Ectodermal cell (in vitro differentiated cells): Measurements from ENCODE around the gene SCNM1.

Experiments
- H3K27ac ChIP-seq: 2 replicates; pipeline ENCODE4 v1.7.0; 2013; ENCODE audit warnings: mild to moderate bottlenecking, low read depth, low read length; ENCODE audit not compliant: insufficient read depth, poor library complexity, severe bottlenecking
- H3K27me3 ChIP-seq: 2 replicates; pipeline ENCODE4 v1.7.0; 2013; ENCODE audit warnings: mild to moderate bottlenecking, low read length; ENCODE audit not compliant: insufficient read depth, control insufficient read depth, poor library complexity, severe bottlenecking
- H3K36me3 ChIP-seq: one replicate; pipeline ENCODE4 v1.7.0; 2013; ENCODE audit warnings: low read length; ENCODE audit not compliant: control insufficient read depth, insufficient read depth
- H3K4me1 ChIP-seq: one replicate; pipeline ENCODE4 v1.7.0; 2013; ENCODE audit warnings: low read length; ENCODE audit not compliant: control insufficient read depth, insufficient read depth
- H3K4me3 ChIP-seq: 2 replicates; pipeline ENCODE4 v1.7.0; 2013; ENCODE audit warnings: low read depth, low read length, control low read depth; ENCODE audit not compliant: insufficient read depth
- H3K9me3 ChIP-seq: 2 replicates; pipeline ENCODE4 v1.7.0; 2013; ENCODE audit warnings: mild to moderate bottlenecking, low read length, moderate library complexity; ENCODE audit not compliant: control insufficient read depth
- WGBS, 2 experiments: methylation state at CpG; one replicate each; pipeline ENCODE4 v1.1.7; 2013; ENCODE audit warnings: missing lambda C conversion rate in 2 of 2; 5-methylcytosine and 5-hydroxymethylcytosine counted together

The SCNM1 gene

DNA sequence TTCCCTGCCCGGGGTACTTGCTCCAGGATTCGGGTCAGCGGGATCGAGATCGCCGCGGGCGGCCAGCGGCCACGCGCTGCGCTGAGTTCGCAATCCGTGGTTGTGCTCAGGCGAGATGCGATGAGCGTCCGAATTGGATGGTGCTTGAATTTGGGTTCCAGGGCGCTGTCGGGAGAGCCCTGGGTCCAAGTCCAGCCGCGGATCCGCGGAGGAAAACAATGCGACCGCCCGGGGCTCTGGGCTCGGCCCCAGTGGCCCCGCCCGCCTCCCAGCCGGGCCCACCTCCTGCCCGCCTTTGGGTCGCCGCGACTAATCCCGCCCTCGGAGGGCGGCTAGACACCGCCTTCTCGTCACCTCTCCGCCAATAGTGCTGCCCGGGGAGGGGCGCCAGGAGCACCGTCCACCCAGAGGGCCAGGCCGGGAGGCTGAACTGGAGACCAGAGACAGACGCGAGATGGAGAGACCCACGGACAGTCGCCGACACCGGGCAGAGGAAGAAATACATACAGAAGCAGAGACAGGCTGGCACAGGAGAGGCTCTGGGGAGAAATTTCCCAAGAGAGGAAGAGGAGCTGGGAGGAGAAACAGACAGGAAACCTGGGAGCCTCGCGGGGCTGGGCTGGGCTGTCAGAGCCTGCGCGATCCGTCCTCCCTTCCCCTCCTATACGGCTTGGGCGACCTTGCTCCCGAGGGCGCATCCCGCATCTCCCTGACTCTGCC, 19.4 kb upstream of the SCNM1 start, which contains the start of gene SEMA6C:
SEMA6C (minus strand) TSS at position 220 of the 720 bp plus-strand sequence. CDS start 4,010 bp downstream, outside the sequence.
- Histone ChIP-seq H3K4me1 (peaks cover 14% of the 10 kb centered on the region), H3K27ac (no peak within 1 kb of the TSS), H3K4me3 (peak within 1 kb of the TSS; percentile 88), H3K9me3 (no peaks in the 10 kb centered on the region), H3K27me3 (peaks cover 23% of the 10 kb centered on the region), H3K36me3 (no peaks in the 10 kb centered on the region)
- 0 to 1% methylated on average over 61 of the region's 61 CpGs for WGBS, 2 experiments

DNA sequence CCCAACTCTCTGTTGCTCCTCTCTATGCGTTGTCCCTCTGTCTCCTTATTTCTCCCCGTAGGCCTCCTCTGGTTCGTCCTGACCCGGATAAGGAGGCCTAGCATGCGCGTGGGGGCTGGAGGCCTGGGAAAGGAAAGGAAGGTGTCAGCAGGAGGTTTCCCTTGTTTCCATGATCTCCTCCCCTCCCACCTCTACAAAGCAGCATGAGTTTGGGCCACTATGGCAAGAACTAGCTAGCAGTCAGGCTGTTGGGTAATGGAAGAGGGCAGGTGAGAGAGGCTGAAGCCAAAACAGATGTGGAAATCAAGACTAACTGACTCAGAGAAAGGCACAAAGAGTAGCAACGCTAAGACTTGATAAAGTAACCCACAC, 18.8 kb upstream of the SCNM1 start:
- H3K27me3 ChIP-seq: peaks cover 23% of the 10 kb centered on the region
- H3K4me3 ChIP-seq: peak overlapping the region; percentile 88
- peaks cover 14% of the 10 kb centered on the region for H3K4me1 ChIP-seq
- WGBS, 2 experiments: 4 to 7% methylated on average over 6 to 7 of the region's 7 CpGs
- no peaks in the 10 kb centered on the region for H3K36me3 ChIP-seq
- H3K27ac ChIP-seq: no peak overlapping the region
- H3K9me3 ChIP-seq: no peaks in the 10 kb centered on the region

DNA sequence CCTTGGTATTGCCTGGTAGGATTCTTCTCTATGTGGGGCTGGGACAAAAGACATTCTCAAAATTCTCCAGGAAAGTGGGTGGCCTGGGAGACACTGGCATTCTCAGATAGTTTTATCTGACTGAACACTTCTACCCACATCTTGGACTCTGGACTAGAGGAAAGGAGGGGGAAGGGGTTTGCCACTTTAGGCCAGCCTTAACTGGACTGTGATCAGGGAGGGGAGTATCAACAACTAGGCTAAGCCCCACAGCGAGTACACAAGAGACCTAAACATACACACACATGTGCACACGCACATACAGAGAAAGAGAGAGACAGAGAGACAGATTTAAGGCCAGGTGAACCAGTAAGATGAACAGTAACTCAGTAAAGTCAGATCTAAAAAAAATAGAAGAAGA, 18.3 kb upstream of the SCNM1 start:
- WGBS, 2 experiments: 91% methylated on average over 1 of the region's 2 CpGs; no CpG with 5 or more reads in 1 of the 2 experiments
- H3K27me3 ChIP-seq: peaks cover 23% of the 10 kb centered on the region
- H3K9me3 ChIP-seq: no peaks in the 10 kb centered on the region
- H3K36me3 ChIP-seq: no peaks in the 10 kb centered on the region
- H3K4me3 ChIP-seq: no peak overlapping the region
- H3K27ac ChIP-seq: no peak overlapping the region
- peaks cover 14% of the 10 kb centered on the region for H3K4me1 ChIP-seq

DNA sequence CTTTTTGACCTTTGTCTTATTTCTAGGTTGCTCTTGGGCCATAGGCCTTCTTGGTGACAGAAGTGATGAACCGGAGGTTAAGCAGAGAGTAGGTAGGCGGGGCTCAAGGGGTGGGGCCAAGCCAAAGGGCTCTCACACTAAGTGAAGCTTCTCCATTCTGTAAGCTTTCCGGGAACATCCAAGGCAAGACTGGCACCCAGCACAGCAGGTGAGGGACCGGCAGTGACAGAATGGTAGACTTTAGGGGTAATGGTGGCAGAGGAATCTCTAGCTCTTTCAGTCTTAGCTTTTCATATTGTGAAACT, 9.5 kb upstream of the SCNM1 start, which contains the start of gene TNFAIP8L2:
TNFAIP8L2 (plus strand) TSS at position 135 of the 305 bp plus-strand sequence. CDS start 2,049 bp downstream, outside the sequence.
- Histone ChIP-seq H3K27ac (no peak within 1 kb of the TSS), H3K27me3 (no peaks in the 10 kb centered on the region), H3K4me1 (no peaks in the 10 kb centered on the region), H3K4me3 (no peak within 1 kb of the TSS), H3K9me3 (no peaks in the 10 kb centered on the region), H3K36me3 (peaks cover 10% of the 10 kb centered on the region)
- 64 to 67% methylated on average over 4 of the region's 4 CpGs for WGBS, 2 experiments

DNA sequence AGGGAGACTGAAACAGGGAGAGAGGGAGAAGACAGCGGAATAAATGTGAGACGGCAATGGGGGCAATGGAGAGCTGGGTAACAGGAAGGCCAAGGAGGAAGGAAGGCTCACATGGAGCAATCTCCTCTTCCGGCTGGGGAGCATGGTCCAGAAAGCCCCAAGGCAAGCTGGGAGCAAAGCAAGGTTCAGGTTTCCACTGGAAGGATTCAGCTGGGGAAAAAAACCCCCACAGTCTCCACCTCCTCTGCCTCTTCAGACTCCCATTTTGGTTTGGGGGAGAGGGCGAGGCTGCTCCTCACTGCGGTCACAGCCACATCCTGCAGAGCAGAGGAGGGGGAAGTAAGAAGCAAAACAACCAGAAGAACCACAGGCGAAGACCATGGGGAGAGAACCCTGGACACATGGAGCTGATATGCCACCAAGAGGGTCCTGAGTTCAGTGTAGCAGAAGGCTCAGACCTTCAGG, 8.8 kb upstream of the SCNM1 start:
- no peaks in the 10 kb centered on the region for H3K9me3 ChIP-seq
- no peak overlapping the region for H3K4me3 ChIP-seq
- 92 to 93% methylated on average over 6 of the region's 6 CpGs for WGBS, 2 experiments
- H3K27ac ChIP-seq: no peak overlapping the region
- H3K27me3 ChIP-seq: no peaks in the 10 kb centered on the region
- H3K4me1 ChIP-seq: no peaks in the 10 kb centered on the region
- peaks cover 15% of the 10 kb centered on the region for H3K36me3 ChIP-seq

DNA sequence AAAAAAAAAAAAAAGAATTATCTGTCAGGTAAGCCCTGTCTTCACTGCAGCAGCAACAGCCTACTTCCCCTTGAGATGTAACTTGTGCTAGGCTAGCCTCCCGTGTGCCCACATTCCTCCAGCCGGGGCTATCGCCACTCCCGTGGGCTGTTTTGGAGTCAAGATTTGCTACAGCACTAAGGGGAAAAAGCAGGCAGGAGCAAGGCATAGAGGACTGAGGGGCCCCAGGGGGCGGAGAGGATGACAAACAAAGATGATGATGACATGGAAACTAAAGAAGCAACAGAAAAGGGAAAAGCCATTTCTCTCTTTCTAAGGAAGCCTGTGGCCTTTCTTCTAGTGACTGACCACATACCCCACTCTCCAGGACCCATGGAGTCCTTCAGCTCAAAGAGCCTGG, 7.6 kb upstream of the SCNM1 start:
- Histone ChIP-seq H3K4me3 (no peak overlapping the region), H3K9me3 (no peaks in the 10 kb centered on the region), H3K36me3 (peaks cover 15% of the 10 kb centered on the region), H3K4me1 (no peaks in the 10 kb centered on the region), H3K27me3 (no peaks in the 10 kb centered on the region), H3K27ac (no peak overlapping the region)
- 93 to 96% methylated on average over 5 of the region's 5 CpGs for WGBS, 2 experiments

DNA sequence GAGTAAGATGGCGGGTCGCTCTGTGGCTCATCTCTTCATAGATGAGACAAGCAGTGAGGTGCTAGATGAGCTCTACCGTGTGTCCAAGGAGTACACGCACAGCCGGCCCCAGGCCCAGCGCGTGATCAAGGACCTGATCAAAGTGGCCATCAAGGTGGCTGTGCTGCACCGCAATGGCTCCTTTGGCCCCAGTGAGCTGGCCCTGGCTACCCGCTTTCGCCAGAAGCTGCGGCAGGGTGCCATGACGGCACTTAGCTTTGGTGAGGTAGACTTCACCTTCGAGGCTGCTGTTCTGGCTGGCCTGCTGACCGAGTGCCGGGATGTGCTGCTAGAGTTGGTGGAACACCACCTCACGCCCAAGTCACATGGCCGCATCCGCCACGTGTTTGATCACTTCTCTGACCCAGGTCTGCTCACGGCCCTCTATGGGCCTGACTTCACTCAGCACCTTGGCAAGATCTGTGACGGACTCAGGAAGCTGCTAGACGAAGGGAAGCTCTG, 7.1 kb upstream of the SCNM1 start:
- Histone ChIP-seq H3K9me3 (no peaks in the 10 kb centered on the region), H3K27me3 (no peaks in the 10 kb centered on the region), H3K4me3 (no peak overlapping the region), H3K27ac (no peak overlapping the region), H3K36me3 (peaks cover 15% of the 10 kb centered on the region), H3K4me1 (no peaks in the 10 kb centered on the region)
- 93 to 95% methylated on average over 22 of the region's 22 CpGs for WGBS, 2 experiments

DNA sequence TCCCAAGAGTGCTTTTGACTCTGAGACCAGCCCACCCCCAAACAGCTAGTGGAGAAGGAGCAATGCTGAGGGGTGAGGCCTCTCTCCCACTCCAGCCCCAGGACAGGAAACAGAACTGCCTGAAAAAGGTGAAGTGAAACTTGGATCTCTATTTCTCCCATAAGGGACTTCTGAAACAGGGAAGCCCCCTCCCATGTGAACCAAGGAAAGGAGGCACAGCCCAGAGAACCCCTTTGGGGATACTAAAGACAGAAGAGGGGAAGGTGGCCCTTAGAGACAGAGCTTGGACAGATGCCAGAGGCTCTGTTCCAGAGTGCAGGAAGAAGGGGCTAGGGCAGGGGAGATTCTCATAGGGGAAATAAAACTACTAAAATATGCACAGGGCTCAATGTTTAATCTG, 6.6 kb upstream of the SCNM1 start:
- Histone ChIP-seq H3K4me3 (no peak overlapping the region), H3K27me3 (no peaks in the 10 kb centered on the region), H3K9me3 (no peaks in the 10 kb centered on the region), H3K4me1 (peaks cover 5% of the 10 kb centered on the region), H3K27ac (no peak overlapping the region), H3K36me3 (peaks cover 15% of the 10 kb centered on the region)

DNA sequence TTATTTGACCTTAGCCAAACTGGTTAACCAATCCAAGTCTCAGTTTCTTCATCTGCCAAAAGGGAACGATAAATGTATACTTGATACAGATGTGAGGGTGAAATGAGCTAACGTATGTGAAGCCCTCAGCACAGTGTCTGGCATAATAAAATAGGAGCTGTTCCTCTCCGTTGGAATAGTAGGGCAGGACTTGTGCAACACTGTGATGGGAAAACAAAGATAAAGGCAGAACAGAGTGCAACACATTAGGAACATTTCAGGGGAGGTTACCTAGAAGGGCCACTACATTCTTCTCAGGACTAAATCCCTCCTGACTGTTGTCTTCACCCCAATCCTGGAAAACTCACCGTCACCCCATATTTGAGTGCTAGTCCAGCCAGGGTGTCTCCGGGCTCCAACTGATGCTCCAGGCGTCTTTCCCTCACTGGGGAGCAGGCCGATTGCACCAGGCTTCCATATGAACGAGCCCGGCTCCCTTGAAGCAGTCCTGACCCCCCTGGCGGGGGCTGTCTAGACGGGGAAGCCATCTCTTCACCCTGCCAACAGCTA, 1.1 kb upstream of the SCNM1 start:
- Histone ChIP-seq H3K4me1 (peaks cover 16% of the 10 kb centered on the region), H3K4me3 (peak overlapping the region; percentile 95), H3K27me3 (no peaks in the 10 kb centered on the region), H3K9me3 (no peaks in the 10 kb centered on the region), H3K36me3 (peaks cover 7% of the 10 kb centered on the region), H3K27ac (peak overlapping the region; percentile 9)
- WGBS, 2 experiments: 39 to 40% methylated on average over 11 of the region's 11 CpGs

DNA sequence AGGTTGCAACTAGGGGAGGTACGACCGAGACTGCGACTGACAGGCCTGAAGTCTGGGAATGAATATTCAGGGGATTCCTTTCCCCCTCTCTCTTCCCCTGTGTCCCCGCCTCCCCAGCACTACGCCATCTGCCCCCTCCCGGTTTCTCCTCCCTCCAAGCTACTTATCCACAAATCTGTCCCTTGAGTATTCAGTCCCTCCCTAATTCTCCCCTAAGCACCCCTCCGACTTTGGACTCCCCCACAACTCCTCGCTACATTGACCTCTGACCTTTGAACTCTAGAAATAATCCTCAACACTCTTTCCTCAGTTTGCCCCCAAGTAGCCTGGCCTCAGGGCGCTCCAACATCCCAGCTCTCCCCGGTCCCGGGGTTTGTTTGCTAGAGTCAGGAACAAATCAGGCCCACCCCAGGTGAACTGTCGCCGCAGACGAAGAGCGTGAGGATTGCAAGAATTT, 635 bp upstream of the SCNM1 start:
- H3K27ac ChIP-seq: peak overlapping the region; percentile 72
- peaks cover 7% of the 10 kb centered on the region for H3K36me3 ChIP-seq
- no peaks in the 10 kb centered on the region for H3K27me3 ChIP-seq
- peaks cover 16% of the 10 kb centered on the region for H3K4me1 ChIP-seq
- H3K9me3 ChIP-seq: no peaks in the 10 kb centered on the region
- WGBS, 2 experiments: 3% methylated on average over 15 of the region's 15 CpGs
- H3K4me3 ChIP-seq: peak overlapping the region; percentile 95
